ENCODE measurements around the gene RHBDL3.
A peak's percentile ranks its signal among the peaks of the same experiment; 100 is the strongest.

RHBDL3 gene, protein sequence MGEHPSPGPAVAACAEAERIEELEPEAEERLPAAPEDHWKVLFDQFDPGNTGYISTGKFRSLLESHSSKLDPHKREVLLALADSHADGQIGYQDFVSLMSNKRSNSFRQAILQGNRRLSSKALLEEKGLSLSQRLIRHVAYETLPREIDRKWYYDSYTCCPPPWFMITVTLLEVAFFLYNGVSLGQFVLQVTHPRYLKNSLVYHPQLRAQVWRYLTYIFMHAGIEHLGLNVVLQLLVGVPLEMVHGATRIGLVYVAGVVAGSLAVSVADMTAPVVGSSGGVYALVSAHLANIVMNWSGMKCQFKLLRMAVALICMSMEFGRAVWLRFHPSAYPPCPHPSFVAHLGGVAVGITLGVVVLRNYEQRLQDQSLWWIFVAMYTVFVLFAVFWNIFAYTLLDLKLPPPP
- 0 reads per million in 3 donors for total RNA-seq

DNA sequence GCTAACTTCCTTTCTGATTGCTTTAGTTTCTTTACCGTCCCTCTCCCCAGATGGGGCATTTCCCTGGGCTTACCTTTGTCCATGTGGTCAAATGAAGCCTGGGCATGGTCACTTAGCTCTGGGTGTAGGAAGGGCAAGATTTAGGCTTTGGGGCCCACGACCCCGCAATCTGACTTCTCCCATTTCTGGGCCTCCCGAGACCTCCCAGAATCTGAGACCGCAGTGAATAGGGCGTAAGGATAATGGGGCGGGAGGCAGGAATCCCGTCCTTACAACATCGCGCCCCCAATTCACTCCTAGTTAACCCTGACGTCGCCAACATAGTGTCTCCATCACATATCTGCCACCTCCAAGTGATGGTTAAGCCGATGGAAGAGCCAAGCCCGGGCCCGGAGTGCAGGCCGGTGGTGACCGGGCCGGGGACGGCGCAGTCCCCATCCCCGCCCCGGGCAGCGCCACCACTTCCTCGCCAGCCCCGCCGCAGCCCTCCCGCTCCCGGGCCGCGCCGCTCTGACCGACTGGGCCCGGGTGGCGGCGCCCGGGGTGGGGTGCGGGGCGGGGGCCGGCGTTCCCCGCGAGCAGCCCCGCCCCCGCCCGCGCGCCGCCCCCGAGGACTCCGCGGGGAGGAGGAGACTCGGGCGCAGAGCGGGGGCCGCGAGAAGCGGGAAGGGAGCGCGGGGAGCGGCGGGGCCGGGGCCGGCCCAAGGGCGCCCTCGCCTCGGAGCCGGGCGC lies at the start of gene RHBDL3:
Gene RHBDL3 (plus strand): TSS at position 641 of the 732 bp plus-strand sequence. CDS start 358 bp downstream, outside the sequence.
- Histone ChIP-seq H3K27me3 (replicated peaks; ENCODE audit: control insufficient read depth, insufficient read depth, low read length, poor library complexity, severe bottlenecking) (peaks cover 28% of the 10 kb centered on the region), H3K4me1 (ENCODE audit: control insufficient read depth, insufficient read depth, low read length, poor library complexity, severe bottlenecking) (peaks cover 21% of the 10 kb centered on the region), H3K9me3 (ENCODE audit: control insufficient read depth, low read length) (no peaks in the 10 kb centered on the region), H3K36me3 (ENCODE audit: control insufficient read depth, insufficient read depth, low read length) (no peaks in the 10 kb centered on the region), H3K4me3 (ENCODE audit: insufficient read depth, low read depth, low read length, poor library complexity, severe bottlenecking) (peak within 1 kb of the TSS; percentile 65), H3K27ac (ENCODE audit: insufficient read depth, low read length, poor library complexity, severe bottlenecking) (no peak within 1 kb of the TSS)
- peak in 1 of 3 donors; percentile 12 for DNase-seq

DNA sequence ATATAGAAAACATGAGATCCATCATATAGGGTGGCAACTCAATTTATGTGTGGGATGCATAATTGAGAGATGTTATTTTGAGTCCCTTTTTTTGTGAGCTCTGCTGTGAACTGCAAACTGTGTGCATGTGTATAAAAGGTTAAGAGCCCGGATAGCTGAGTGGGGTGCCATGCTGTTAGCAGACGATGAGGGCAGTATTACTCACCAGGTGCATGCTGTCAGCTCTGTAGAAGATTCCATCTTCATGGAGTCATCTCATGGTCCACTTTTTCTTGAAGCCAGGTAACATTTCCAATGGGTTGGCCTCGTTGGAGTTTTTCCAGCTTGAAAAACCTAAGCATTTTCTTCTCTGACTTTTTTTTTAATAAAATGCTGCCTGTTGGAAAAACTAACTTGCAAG lies 43.0 kb upstream of the RHBDL3 start:
- no peaks in the 10 kb centered on the region for H3K9me3 ChIP-seq (ENCODE audit: control insufficient read depth, low read length)

DNA sequence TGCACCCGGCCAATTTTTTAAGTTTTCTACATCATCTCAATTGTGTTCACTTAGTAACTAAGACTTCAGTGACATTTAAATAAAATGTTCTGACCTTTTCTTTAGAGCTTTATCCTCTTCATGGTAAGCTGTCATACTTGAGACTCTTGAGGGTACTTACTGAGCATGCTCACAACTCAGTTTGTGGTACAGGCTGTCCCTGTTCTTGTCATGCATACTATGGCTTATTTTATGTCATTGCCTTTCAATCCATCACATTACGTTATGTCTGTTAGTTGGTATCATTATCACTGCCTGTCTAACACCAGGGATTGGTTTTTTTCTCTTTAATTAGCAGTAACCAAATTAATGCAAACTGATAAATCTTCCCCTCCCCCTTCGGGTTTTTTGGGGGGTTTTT lies 41.9 kb upstream of the RHBDL3 start:
- no peak overlapping the region for H3K4me3 ChIP-seq (ENCODE audit: insufficient read depth, low read depth, low read length, poor library complexity, severe bottlenecking)
- H3K27ac ChIP-seq (ENCODE audit: insufficient read depth, low read length, poor library complexity, severe bottlenecking), result no peak overlapping the region
- H3K36me3 ChIP-seq (ENCODE audit: control insufficient read depth, insufficient read depth, low read length), result no peaks in the 10 kb centered on the region
- DNase-seq, result no peak
- H3K9me3 ChIP-seq (ENCODE audit: control insufficient read depth, low read length), result no peaks in the 10 kb centered on the region
- H3K27me3 ChIP-seq (replicated peaks; ENCODE audit: control insufficient read depth, insufficient read depth, low read length, poor library complexity, severe bottlenecking), result no peaks in the 10 kb centered on the region
- H3K4me1 ChIP-seq (ENCODE audit: control insufficient read depth, insufficient read depth, low read length, poor library complexity, severe bottlenecking), result no peaks in the 10 kb centered on the region

More for the DNA sequence above, 43.0 kb upstream of the RHBDL3 start:
- no peak for DNase-seq
- Histone ChIP-seq H3K27me3 (replicated peaks; ENCODE audit: control insufficient read depth, insufficient read depth, low read length, poor library complexity, severe bottlenecking) (no peaks in the 10 kb centered on the region), H3K36me3 (ENCODE audit: control insufficient read depth, insufficient read depth, low read length) (no peaks in the 10 kb centered on the region), H3K4me3 (ENCODE audit: insufficient read depth, low read depth, low read length, poor library complexity, severe bottlenecking) (no peak overlapping the region), H3K4me1 (ENCODE audit: control insufficient read depth, insufficient read depth, low read length, poor library complexity, severe bottlenecking) (no peaks in the 10 kb centered on the region), H3K27ac (ENCODE audit: insufficient read depth, low read length, poor library complexity, severe bottlenecking) (no peak overlapping the region)

DNA sequence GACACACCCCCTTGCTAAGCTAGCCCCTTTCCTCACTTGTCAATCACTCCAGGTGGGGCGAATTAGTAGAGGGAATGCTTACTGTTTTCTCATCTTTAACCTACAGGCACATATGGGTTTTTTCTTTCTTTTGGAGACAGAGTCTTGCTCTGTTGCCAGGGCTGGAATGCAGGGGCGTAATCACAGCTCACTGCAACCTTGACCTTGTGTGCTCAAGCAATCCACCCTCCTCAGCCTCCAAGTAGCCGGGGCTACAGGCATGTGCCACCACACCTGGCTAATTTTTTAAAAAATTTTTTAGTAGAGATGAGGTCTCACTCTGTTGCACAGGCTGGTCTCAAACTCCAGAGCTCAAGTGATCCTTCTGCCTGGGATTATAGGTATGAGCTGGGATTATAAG lies 38.7 kb upstream of the RHBDL3 start:
- no peaks in the 10 kb centered on the region for H3K27me3 ChIP-seq (replicated peaks; ENCODE audit: control insufficient read depth, insufficient read depth, low read length, poor library complexity, severe bottlenecking)
- no peaks in the 10 kb centered on the region for H3K9me3 ChIP-seq (ENCODE audit: control insufficient read depth, low read length)
- DNase-seq, result no peak
- H3K4me3 ChIP-seq (ENCODE audit: insufficient read depth, low read depth, low read length, poor library complexity, severe bottlenecking), result no peak overlapping the region
- H3K4me1 ChIP-seq (ENCODE audit: control insufficient read depth, insufficient read depth, low read length, poor library complexity, severe bottlenecking), result no peaks in the 10 kb centered on the region
- no peaks in the 10 kb centered on the region for H3K36me3 ChIP-seq (ENCODE audit: control insufficient read depth, insufficient read depth, low read length)
- H3K27ac ChIP-seq (ENCODE audit: insufficient read depth, low read length, poor library complexity, severe bottlenecking), result no peak overlapping the region

DNA sequence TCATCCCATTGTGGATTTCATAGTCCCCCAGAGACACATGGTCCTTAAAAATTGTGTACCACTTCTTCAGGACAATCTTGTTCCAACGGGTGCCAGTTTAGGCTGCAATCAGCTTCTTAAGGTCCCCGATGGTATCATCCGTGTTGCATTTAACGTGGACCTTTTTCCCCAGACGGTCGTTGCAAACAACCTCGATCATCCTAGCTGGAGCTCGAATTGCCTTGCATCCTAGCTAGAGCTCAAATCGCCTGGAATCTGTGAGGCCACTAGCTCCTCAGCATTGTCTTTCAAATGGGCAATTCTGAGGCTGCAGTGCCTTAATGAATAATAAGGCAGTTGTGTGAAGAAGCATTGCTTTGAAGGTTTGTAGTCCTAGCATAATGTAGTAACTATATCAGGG lies 37.7 kb upstream of the RHBDL3 start:
- Histone ChIP-seq H3K4me3 (ENCODE audit: insufficient read depth, low read depth, low read length, poor library complexity, severe bottlenecking) (no peak overlapping the region), H3K36me3 (ENCODE audit: control insufficient read depth, insufficient read depth, low read length) (no peaks in the 10 kb centered on the region), H3K27me3 (replicated peaks; ENCODE audit: control insufficient read depth, insufficient read depth, low read length, poor library complexity, severe bottlenecking) (no peaks in the 10 kb centered on the region), H3K9me3 (ENCODE audit: control insufficient read depth, low read length) (no peaks in the 10 kb centered on the region), H3K4me1 (ENCODE audit: control insufficient read depth, insufficient read depth, low read length, poor library complexity, severe bottlenecking) (no peaks in the 10 kb centered on the region), H3K27ac (ENCODE audit: insufficient read depth, low read length, poor library complexity, severe bottlenecking) (no peak overlapping the region)
- DNase-seq, result no peak

DNA sequence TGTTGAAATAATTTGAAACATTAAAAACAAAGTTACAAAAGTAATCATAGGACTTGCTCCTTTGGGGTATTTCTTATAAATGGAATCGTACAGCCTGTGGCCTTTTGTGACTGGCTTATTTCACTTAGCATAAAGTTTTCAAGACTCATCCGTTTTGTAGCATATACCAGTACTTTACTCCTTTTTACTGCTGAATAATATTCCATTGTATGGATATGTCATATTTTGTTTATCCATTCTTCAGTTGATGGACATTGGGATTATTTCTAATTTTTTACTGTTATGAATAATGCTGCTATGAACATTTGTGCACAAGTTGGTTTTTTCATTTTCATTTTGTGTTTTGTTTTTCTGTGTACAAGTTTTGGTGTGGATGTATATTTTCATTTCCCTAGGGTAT lies 30.0 kb upstream of the RHBDL3 start:
- H3K27me3 ChIP-seq (replicated peaks; ENCODE audit: control insufficient read depth, insufficient read depth, low read length, poor library complexity, severe bottlenecking), result no peaks in the 10 kb centered on the region
- no peak overlapping the region for H3K27ac ChIP-seq (ENCODE audit: insufficient read depth, low read length, poor library complexity, severe bottlenecking)
- no peaks in the 10 kb centered on the region for H3K36me3 ChIP-seq (ENCODE audit: control insufficient read depth, insufficient read depth, low read length)
- no peak for DNase-seq
- H3K4me1 ChIP-seq (ENCODE audit: control insufficient read depth, insufficient read depth, low read length, poor library complexity, severe bottlenecking), result no peaks in the 10 kb centered on the region
- H3K4me3 ChIP-seq (ENCODE audit: insufficient read depth, low read depth, low read length, poor library complexity, severe bottlenecking), result no peak overlapping the region
- H3K9me3 ChIP-seq (ENCODE audit: control insufficient read depth, low read length), result no peaks in the 10 kb centered on the region

DNA sequence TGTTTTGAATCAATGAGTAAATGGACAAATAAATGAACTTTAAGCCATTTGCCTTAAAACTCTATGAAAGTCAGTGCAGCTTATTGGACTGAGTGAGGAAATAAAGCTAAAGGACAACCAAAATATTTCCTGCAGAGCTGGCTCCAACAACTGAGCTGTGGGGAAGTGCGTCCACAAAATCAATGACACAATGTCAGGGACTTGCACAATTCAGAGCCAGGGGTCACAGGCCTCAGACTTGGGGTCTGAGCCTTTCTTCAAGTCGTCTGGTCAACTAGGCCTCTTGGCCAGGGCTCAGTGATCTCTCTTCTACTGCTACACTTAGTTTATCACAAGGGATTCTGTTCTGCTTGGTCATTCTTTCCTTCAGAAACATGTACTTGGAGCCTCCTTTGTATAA lies 26.2 kb upstream of the RHBDL3 start:
- no peaks in the 10 kb centered on the region for H3K27me3 ChIP-seq (replicated peaks; ENCODE audit: control insufficient read depth, insufficient read depth, low read length, poor library complexity, severe bottlenecking)
- H3K36me3 ChIP-seq (ENCODE audit: control insufficient read depth, insufficient read depth, low read length), result no peaks in the 10 kb centered on the region
- no peak overlapping the region for H3K4me3 ChIP-seq (ENCODE audit: insufficient read depth, low read depth, low read length, poor library complexity, severe bottlenecking)
- H3K27ac ChIP-seq (ENCODE audit: insufficient read depth, low read length, poor library complexity, severe bottlenecking), result no peak overlapping the region
- no peaks in the 10 kb centered on the region for H3K9me3 ChIP-seq (ENCODE audit: control insufficient read depth, low read length)
- DNase-seq, result no peak
- no peaks in the 10 kb centered on the region for H3K4me1 ChIP-seq (ENCODE audit: control insufficient read depth, insufficient read depth, low read length, poor library complexity, severe bottlenecking)

DNA sequence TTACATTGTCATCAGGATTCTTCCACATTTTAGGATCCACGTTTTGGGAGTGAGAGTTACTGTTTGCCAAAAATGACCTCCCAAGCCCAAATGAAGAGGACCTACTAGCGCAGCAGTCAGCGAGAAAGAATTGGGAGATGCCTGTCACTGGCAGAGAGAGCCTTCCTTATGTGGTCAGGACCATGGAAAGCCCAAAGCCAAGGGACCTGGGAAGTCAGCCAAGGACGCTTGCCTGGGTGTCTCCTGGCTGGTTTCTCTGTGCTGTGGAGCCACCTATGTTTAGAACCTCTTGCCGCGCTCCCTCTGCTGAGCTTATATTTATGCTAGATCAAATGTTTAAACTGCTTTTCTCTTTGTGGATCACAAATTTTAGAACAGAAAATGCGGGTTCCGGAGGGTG lies 24.9 kb upstream of the RHBDL3 start:
- no peaks in the 10 kb centered on the region for H3K36me3 ChIP-seq (ENCODE audit: control insufficient read depth, insufficient read depth, low read length)
- no peak overlapping the region for H3K4me3 ChIP-seq (ENCODE audit: insufficient read depth, low read depth, low read length, poor library complexity, severe bottlenecking)
- no peaks in the 10 kb centered on the region for H3K9me3 ChIP-seq (ENCODE audit: control insufficient read depth, low read length)
- no peaks in the 10 kb centered on the region for H3K4me1 ChIP-seq (ENCODE audit: control insufficient read depth, insufficient read depth, low read length, poor library complexity, severe bottlenecking)
- no peak for DNase-seq
- H3K27ac ChIP-seq (ENCODE audit: insufficient read depth, low read length, poor library complexity, severe bottlenecking), result no peak overlapping the region
- no peaks in the 10 kb centered on the region for H3K27me3 ChIP-seq (replicated peaks; ENCODE audit: control insufficient read depth, insufficient read depth, low read length, poor library complexity, severe bottlenecking)

DNA sequence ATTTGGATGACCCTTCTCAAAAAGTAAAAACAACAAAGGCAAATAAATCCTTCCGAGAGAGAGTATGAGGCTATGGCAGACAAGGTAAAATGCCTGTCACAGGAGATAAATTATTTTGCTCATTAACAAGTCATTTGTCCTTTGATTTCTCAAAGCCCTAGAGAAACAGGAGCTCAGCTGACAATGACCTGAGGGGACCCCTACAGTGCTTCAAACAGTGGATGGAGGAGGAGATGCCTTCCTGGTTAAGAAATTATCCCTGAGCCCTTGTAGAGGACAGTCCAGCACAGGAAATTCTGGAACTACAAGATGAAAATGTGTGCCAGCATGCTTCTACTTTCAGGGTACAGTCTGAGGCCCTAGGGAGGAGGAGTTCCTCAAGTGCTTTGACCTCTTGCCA lies 24.0 kb upstream of the RHBDL3 start:
- Histone ChIP-seq H3K27me3 (replicated peaks; ENCODE audit: control insufficient read depth, insufficient read depth, low read length, poor library complexity, severe bottlenecking) (no peaks in the 10 kb centered on the region), H3K27ac (ENCODE audit: insufficient read depth, low read length, poor library complexity, severe bottlenecking) (no peak overlapping the region), H3K36me3 (ENCODE audit: control insufficient read depth, insufficient read depth, low read length) (no peaks in the 10 kb centered on the region), H3K4me1 (ENCODE audit: control insufficient read depth, insufficient read depth, low read length, poor library complexity, severe bottlenecking) (no peaks in the 10 kb centered on the region), H3K9me3 (ENCODE audit: control insufficient read depth, low read length) (no peaks in the 10 kb centered on the region), H3K4me3 (ENCODE audit: insufficient read depth, low read depth, low read length, poor library complexity, severe bottlenecking) (no peak overlapping the region)
- DNase-seq, result no peak

DNA sequence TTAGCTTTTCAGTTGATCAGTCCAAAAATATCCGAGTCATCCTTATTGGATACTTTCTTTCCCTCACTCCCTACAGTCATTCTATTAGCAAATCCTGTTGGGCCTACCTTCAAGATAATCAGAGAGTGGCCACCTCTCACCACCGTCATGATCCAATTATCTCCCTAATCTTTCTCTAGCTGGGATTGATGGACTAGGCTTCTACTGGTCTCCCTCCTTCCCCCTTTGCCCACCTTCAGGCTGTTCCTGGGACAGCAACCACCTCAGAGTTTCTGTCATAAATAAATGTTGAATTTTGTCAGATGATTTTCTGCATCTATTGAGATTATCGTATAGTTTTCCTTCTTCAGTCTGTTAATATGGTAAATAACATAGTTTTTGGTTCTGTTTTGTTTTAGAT lies 16.2 kb upstream of the RHBDL3 start:
- Histone ChIP-seq H3K27ac (ENCODE audit: insufficient read depth, low read length, poor library complexity, severe bottlenecking) (no peak overlapping the region), H3K27me3 (replicated peaks; ENCODE audit: control insufficient read depth, insufficient read depth, low read length, poor library complexity, severe bottlenecking) (no peaks in the 10 kb centered on the region), H3K4me1 (ENCODE audit: control insufficient read depth, insufficient read depth, low read length, poor library complexity, severe bottlenecking) (no peaks in the 10 kb centered on the region), H3K36me3 (ENCODE audit: control insufficient read depth, insufficient read depth, low read length) (no peaks in the 10 kb centered on the region), H3K4me3 (ENCODE audit: insufficient read depth, low read depth, low read length, poor library complexity, severe bottlenecking) (no peak overlapping the region), H3K9me3 (ENCODE audit: control insufficient read depth, low read length) (no peaks in the 10 kb centered on the region)
- DNase-seq, result no peak
